ENCODE measurements around the gene TMEM45B. TPM values are rescaled to one million over a fixed set of nuclear protein-coding genes. Genes with fewer than 3 reads are reported as not detected.
"Not testable (repeated sequence)": the region's sequence is repeated elsewhere in the genome, so short reads cannot be mapped to it uniquely, and the experiment has no call there.

TMEM45B gene
- total RNA-seq, 2 donors from 2014 or later: not detected

- intact Hi-C loops (cut with DNase I): no loop called here
- DNase-seq (ENCODE audit: low spot score): no peak
Observed at GRCh38 chr11:129800655-129801054, 15.0 kb upstream of the TMEM45B start.

DNA sequence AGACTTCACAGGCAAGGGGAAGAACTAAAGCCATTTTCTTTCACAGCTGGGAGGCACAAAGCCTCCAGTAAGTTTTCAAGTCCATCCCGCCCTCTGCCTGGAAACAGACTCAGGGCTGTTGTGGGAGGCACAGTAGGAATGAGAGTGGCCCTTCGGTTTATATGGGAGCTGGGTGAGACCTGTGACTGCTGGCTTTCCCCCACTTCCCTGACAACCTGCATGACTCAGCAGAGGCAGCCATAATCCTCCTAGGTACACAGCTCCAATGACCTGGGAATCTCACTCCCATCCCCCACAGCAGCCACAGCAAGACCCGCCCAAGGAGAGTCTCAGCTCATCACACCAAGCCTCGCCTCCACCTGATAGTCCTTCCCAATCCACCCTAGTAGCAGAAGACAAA is 12.1 kb upstream of the TMEM45B start:
- intact Hi-C loops (cut with DNase I): no loop called here

DNA sequence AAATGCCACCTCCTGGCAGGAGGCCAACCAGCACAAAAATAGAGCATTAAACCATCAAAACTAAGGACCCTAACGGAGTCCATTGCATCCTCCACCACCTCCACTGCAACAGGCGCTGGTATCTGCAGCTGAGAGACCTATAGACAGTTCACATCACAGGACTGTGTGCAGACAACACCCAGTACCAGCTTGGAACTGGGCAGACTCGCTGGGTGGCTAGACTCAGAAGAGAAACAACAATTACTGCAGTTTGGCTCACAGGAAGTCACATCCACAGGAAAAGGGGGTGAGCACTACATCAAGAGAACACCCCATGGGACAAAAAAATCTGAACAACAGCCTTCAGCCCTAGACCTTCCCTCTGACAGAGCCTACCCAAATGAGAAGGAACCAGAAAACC is 11.6 kb upstream of the TMEM45B start:
- intact Hi-C loops (cut with DNase I): no loop called here

More for the DNA sequence above, 12.1 kb upstream of the TMEM45B start:
- no peak for DNase-seq (ENCODE audit: low spot score)

DNA sequence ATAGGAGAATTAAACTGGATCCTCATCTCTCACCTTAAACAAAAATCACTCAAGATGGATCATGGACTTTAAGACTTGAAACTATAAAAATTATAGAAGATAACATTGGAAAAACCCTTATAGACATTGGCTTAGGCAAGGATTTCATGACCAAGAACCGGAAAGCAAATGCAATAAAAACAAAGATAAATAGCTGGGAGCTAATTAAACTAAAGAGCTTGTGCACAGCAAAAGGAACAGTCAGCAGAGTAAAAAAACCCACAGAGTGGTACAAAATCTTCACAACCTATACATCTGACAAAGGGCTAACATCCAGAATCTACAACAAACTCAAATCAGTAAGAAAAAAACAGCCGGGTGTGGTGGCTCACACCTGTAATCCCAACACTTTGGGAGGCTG is 7.4 kb upstream of the TMEM45B start:
- DNase-seq (ENCODE audit: low spot score); intact Hi-C loops (cut with DNase I): not testable (repeated sequence)

More for the DNA sequence above, 11.6 kb upstream of the TMEM45B start:
- DNase-seq (ENCODE audit: low spot score): no peak

DNA sequence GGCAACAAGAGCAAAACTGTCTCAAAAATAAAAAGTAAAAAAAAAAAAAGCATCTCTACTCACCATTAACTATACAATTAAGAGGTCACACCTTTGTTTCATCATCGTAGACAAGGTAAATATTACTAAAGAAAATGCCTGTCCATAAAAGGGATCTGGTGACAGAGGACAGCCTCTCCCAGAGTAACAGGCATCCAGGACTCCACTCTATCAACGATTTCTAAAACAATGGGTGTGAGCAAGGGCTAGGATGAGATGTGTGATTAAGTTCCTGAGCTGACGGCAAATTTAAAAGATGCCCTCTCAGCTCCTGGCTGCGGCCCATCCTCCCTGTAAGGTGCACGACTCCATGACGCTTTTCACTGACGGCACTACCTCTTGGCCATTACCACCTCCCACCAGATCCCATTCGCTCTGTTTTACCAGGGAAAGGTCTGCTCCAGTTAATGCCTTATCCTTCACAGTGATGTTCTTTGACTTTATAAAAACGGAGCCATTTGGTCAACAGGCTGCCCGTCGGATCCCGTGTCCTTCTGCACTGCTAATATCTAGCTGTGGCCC is 2.3 kb upstream of the TMEM45B start:
- intact Hi-C loops (cut with DNase I): no loop called here
- no peak for DNase-seq (ENCODE audit: low spot score)

GRCh38 chr11:129814244-129815014 is 1.2 kb upstream of the TMEM45B start:
- DNase-seq (ENCODE audit: low spot score): no peak
- intact Hi-C loops (cut with DNase I): no loop called here

DNA sequence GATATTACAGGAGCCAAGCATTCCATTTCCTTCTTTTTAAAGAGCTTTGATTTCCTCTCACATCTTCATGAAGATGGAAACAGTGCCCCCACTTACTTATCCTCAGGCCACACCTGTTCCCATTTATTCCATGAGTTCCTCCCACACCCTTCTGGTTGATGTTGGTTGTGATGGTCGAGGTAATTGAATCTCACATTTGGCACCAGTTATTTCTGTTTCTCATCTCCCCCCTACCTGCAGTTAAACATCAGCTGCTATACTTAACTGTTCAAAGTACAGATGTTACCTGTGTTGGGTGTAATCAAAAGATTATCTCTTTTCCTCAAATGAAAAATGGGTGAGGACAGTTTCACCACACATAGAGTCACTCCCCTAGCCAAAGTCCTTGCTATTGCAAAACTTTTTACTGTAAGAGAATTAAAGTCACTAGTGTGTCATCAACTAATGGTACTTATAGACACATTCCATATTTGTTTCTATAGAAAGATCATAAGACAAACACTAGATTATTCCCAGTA is 1.9 kb downstream of the TMEM45B start:
- DNase-seq (ENCODE audit: low spot score): no peak
- intact Hi-C loops (cut with DNase I): no loop called here

GRCh38 chr11:129818236-129818635 is 2.6 kb downstream of the TMEM45B start:
- intact Hi-C loops (cut with DNase I); DNase-seq (ENCODE audit: low spot score): not testable (repeated sequence)

DNA sequence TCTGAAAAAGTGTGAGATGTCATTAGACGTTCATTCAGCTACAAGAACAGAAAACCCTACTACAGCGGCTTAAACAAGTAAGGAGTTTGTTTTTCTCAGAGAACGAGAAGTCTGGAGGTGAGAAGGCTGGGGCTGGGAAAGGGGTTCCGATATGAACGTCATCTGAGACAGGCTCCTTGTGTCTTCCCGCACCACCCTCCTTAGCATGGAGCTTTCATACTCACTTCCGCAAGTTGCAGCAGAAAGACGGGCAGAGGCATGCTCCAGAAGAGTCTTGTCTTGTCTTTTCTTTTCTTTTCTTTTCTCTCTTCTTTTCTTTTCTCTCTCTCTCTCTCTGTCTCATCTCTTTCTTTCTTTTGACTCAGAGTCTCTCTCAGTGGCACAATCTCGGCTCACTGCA is 3.6 kb downstream of the TMEM45B start:
- intact Hi-C loops (cut with DNase I): no loop called here
- no peak for DNase-seq (ENCODE audit: low spot score)

GRCh38 chr11:129820228-129820627 is 4.6 kb downstream of the TMEM45B start:
- intact Hi-C loops (cut with DNase I); DNase-seq (ENCODE audit: low spot score): not testable (repeated sequence)

GRCh38 chr11:129823281-129823680 is 7.6 kb downstream of the TMEM45B start:
- intact Hi-C loops (cut with DNase I); DNase-seq (ENCODE audit: low spot score): not testable (repeated sequence)

GRCh38 chr11:129823799-129824198 is 8.2 kb downstream of the TMEM45B start:
- intact Hi-C loops (cut with DNase I); DNase-seq (ENCODE audit: low spot score): not testable (repeated sequence)

DNA sequence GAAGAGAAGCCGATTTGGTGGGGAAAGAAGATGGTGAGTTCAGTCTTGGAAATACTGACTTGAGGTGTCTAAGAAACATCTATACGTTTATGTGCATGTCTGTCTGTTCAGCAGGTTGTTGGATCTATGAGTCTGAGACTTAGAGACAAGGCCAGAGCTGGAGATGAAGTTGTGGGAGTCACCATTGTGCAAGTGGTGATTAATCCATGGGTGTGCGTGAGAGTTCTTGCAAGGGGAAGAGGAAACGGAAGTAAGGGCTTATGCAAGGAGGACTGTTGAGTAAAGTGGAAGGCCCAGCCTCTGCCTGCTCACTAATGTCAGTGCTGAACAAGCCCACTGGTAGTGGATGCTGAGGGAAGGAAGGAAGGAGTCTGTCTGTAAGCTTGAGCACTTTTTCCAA is 9.7 kb downstream of the TMEM45B start:
- intact Hi-C loops (cut with DNase I): no loop called here
- no peak for DNase-seq (ENCODE audit: low spot score)

DNA sequence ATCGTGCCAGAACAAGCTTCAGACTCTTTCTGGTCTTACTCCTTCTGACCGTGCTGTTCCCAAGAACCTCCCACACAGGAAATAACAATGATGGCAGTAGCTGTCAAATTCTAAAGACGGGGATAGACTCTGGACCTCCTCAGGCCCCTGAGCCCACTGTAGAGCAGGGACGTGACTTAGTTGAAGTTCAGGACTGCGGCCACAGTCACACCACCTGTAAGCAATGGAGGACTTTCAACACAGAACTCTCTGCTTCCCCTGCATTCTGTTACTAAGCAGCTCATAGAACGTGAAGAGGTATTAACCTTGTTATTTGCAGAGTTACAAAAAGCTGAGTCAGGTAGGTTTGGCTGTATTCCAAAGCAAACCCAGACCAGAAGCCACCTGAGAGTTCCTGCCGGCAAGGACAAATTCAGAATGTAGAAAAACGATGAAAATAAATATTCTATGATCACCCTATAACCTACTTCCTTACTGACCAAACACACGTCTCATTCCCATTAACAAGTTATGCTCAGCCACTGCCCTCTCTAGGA is 12.7 kb downstream of the TMEM45B start:
- intact Hi-C loops (cut with DNase I): no loop called here

GRCh38 chr11:129829497-129829896 is 13.8 kb downstream of the TMEM45B start:
- DNase-seq (ENCODE audit: low spot score); intact Hi-C loops (cut with DNase I): not testable (repeated sequence)

More for the DNA sequence above, 12.7 kb downstream of the TMEM45B start:
- DNase-seq (ENCODE audit: low spot score): no peak

DNA sequence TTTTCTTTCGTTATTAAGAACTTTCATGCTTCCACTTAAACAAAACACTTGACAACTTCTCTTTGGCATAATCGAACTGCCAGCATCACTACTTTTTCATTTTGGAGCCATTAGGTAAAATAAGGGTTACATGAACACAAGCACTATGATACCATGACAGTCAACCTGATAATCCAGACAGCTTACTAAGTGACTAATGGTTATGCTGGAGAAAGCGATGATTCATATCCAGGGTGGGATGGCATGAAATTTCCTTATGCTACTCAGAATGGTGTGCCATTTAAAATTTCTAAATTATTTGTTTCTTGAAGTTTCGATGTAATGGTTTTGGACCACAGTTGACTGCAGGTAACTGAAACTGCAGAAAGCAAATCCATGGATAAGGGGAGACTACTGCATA is 15.6 kb downstream of the TMEM45B start:
- DNase-seq (ENCODE audit: low spot score); intact Hi-C loops (cut with DNase I): not testable (repeated sequence)

- intact Hi-C loops (cut with DNase I); DNase-seq (ENCODE audit: low spot score): not testable (repeated sequence)
Observed at GRCh38 chr11:129833260-129833659, 17.6 kb downstream of the TMEM45B start.

GRCh38 chr11:129836423-129836891 is 20.8 kb downstream of the TMEM45B start:
- DNase-seq (ENCODE audit: low spot score); intact Hi-C loops (cut with DNase I): not testable (repeated sequence)

GRCh38 chr11:129836979-129837378 is 21.3 kb downstream of the TMEM45B start:
- no peak for DNase-seq (ENCODE audit: low spot score)
- intact Hi-C loops (cut with DNase I): no loop called here

DNA sequence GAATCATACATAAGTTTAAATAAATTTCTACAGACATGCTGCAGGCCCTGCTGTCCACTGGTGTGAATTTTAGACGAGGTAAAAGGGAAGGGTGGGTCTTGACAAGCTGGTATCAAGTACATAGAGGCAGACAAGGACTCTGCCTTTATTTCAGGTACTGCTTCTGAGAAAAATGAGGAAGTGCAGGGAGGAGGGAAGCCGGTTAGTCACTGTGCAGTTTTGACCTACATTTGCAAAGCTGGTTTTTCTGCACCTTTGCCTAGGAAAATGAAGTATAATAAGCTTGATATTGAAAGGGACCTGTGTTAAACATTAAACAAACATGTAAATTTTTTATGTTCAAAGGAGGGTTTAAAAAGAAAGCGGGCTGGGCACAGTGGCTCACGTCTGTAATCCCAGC is 24.6 kb downstream of the TMEM45B start:
- intact Hi-C loops (cut with DNase I): no loop called here
- DNase-seq (ENCODE audit: low spot score): no peak
